Stimulated activated naive B cell treated with anti-CD40 and anti-IgM and Interleukin-4, amounts not matched to agents 10 μg/mL and 1 μg/mL and 100 μg/mL, for 72 hours (primary cell): ENCODE measurements around the gene ING5.
A peak's percentile ranks its signal among the peaks of the same experiment; 100 is the strongest.

Source experiments
- ATAC-seq, 2 donors: fragments of 150-1000 bp; cut with Tn5 transposase; replicated peaks; 2 replicates each; pipeline ENCODE4 v1.10.0; 2021; ENCODE audit warnings: moderate library complexity in 1 of 2
- DNase-seq: peaks from one replicate; pipeline ENCODE4 v3.0.0; 2021
- H3K27ac Mint-ChIP-seq: one replicate; pipeline ENCODE4 v1.8.0; 2022; ENCODE audit warnings: mild to moderate bottlenecking, mixed read lengths
- H3K27me3 Mint-ChIP-seq, 2 donors: one replicate each; pipeline ENCODE4 v1.8.0; 2022; ENCODE audit warnings: mixed read lengths in 2 of 2
- H3K36me3 Mint-ChIP-seq, 2 donors: one replicate each; pipeline ENCODE4 v1.8.0; 2022; ENCODE audit warnings: mixed read lengths in 2 of 2, mild to moderate bottlenecking in 1 of 2
- H3K4me1 Mint-ChIP-seq, 2 donors: one replicate each; pipeline ENCODE4 v1.8.0; 2022; ENCODE audit warnings: mixed read lengths in 2 of 2, mild to moderate bottlenecking in 1 of 2
- H3K4me3 Mint-ChIP-seq, 2 donors: one replicate each; pipeline ENCODE4 v1.8.0; 2022; ENCODE audit warnings: mild to moderate bottlenecking in 2 of 2, mixed read lengths in 2 of 2, moderate library complexity in 1 of 2
- H3K9me3 Mint-ChIP-seq, 2 donors: one replicate each; pipeline ENCODE4 v1.8.0; 2022; ENCODE audit warnings: mixed read lengths in 2 of 2, mild to moderate bottlenecking in 1 of 2

The ING5 gene

DNA sequence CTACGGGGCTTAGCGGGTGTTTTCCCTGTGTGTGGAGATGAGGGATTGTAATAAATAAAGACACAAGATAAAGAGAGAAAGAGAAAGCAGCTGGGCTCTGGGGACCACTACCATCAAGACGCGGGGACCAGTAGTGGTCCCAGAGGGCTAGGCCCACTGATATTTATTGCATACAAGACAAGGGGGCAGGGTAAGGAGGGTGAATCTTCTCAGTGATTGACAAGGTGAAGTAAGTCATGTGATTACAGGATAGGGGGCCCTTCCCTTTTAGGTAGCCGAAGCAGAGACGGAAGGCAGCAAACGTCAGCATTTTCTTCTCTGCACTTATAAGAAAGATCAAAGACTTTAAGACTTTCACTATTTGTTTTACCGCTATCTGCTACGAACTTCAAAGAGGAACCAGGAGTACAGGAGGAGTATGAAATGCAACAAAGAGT, 70.2 kb downstream of the ING5 start:
- Mint-ChIP-seq H3K9me3 (no peaks in the 10 kb centered on the region), H3K27ac (peak overlapping the region; percentile 89), H3K36me3 (peaks cover 2 to 3% of the 10 kb centered on the region in 2 donors), H3K4me1 (peaks cover 12 to 19% of the 10 kb centered on the region in 2 donors), H3K27me3 (peaks cover 7 to 17% of the 10 kb centered on the region in 2 donors), H3K4me3 (peak overlapping the region; percentile 66 to 75)
- DNase-seq (peak; percentile 27), ATAC-seq (peak in 1 of 2 donors; percentile 59)

DNA sequence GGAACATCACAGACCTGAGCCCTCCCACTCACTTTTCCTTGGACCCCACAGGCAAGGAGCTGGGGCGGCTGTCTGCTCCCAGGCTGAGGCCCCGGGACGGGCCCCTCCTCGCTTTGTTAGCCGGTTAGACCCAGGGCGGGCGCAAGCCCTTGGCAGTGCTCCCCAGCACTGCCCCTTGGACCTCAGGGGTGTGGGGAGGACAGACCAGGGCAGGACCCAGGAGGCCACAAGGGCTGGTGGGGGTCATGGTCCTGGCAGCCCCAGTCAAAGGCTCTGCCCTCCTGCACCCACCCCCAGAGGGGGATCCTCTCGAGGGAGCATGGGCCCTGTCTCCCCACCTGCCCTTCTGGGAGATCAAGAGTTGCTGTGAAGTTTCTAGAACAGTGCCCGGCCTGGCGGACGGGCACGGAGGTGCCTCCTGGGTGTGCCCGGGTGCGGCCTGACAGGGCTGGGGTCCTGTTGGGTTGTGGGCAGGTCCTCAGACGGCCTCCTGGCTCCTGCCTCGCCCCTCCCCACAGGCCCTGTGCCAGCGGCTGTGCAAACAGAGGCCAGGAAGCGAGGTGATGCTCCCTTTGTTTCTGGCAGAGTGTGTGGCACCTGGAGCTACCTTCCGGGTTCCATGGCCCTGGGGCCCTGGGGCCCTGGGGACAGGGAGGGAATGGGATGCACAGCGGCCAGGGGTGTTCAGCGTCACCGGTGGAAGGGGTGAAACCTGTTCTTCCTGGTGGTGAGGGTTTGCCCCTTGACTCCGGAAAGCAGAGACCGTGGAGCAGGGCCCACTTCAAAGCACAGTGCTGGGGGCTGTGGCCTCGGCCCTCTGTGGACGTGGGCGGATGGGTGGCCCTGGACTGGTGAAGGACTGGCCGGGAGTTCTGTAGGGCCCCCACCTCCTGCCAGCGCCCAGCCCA, 71.9 kb downstream of the ING5 start:
- Mint-ChIP-seq H3K9me3 (no peaks in the 10 kb centered on the region), H3K4me3 (no peak overlapping the region), H3K4me1 (peaks cover 12 to 19% of the 10 kb centered on the region in 2 donors), H3K27me3 (peaks cover 7 to 17% of the 10 kb centered on the region in 2 donors), H3K36me3 (peaks cover 2 to 3% of the 10 kb centered on the region in 2 donors), H3K27ac (no peak overlapping the region)
- no peak for ATAC-seq
- DNase-seq, result no peak

DNA sequence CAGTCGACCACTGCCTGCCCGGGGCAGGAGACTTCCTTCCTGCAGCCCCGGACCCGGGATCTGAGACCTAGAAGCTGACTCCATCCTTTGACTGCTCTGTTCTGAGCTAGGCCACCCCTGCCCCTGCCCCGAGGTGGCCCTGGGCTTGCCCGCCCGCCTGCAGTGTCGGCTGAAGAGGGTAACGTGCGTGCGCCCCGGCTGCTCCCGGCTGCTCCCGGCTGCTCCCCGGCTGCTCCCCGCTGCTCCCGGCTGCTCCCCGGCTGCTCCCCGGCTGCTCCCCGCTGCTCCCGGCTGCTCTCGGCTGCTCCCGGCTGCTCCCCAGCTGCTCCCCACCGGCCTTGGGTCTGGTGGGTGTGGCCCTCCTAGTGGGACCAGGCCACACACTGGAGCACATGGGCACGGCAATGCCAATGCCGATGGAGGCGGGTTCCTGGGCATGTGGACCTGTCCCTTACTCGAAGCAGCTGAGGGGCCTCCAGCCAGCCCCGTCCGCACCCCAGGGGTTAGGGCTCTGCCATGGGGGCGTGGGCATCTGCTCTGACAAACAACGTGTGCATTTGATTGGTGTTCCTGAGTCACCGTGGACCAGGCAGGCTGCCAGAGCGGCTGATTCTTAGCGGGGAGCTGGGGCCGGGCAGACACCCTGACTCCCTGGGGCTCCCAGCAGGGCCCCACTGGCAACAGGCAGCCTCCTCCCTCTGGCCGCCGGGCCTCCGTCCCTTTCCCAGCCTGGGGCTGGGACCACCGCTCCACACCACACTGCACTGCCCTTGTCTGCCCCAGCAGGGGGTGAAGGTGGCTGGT, 72.8 kb downstream of the ING5 start:
- Mint-ChIP-seq H3K9me3 (no peaks in the 10 kb centered on the region), H3K27me3 (peaks cover 7 to 17% of the 10 kb centered on the region in 2 donors), H3K36me3 (peaks cover 2 to 7% of the 10 kb centered on the region in 2 donors), H3K27ac (no peak overlapping the region), H3K4me1 (peaks cover 12 to 19% of the 10 kb centered on the region in 2 donors), H3K4me3 (no peak overlapping the region)
- DNase-seq, result no peak
- ATAC-seq, result no peak

DNA sequence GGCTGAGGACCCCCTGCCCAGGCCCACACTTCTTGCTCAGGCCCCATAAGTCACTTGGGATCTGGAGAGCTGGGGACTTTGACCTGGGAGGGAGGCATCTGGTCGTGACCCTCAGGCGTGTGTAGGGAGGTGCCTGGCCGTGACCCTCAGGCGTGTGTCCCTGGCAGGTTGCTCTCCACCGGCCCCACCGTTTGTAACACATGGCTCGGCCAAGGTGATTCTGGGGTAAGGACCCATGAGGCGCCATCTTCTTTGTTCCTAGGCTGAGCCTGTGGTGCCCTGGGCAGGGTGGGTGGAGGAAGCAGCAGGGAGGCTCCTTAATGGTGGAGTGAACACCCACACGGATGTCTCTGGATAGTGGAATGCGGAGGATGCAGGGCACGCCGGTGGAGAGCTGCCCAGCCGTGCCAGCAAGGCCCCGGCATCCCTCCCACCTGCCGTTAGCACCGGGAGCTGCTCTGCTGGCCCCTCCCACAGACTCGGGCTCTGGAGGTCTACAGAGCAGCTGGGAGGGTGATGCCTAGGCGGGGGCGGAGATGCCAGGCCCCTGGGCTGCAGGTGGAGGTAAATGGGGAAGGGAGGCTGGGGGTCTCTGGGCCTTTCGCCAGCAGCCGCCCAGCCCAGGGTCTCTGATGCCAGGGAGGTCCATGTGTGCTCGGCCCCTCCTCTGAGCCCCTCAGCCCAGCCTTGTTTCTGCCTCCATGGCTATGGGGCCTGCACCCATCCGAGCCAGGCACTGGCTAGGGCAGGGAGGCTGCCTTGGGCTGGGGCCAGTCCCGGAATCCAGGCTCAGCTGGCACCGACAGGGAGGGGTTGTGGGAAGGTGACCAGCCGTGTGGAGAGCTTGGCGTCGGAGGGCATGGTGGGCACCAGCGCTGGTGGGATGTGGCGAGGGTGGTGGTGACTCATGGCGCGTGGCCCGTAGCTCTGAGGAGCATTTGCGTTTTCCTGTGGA, 73.7 kb downstream of the ING5 start:
- Mint-ChIP-seq H3K27ac (peak overlapping the region; percentile 47), H3K4me3 (no peak overlapping the region), H3K9me3 (no peaks in the 10 kb centered on the region), H3K4me1 (peaks cover 12 to 19% of the 10 kb centered on the region in 2 donors), H3K36me3 (peaks cover 2 to 5% of the 10 kb centered on the region in 2 donors), H3K27me3 (peaks cover 7 to 17% of the 10 kb centered on the region in 2 donors)
- DNase-seq (no peak), ATAC-seq (no peak)

DNA sequence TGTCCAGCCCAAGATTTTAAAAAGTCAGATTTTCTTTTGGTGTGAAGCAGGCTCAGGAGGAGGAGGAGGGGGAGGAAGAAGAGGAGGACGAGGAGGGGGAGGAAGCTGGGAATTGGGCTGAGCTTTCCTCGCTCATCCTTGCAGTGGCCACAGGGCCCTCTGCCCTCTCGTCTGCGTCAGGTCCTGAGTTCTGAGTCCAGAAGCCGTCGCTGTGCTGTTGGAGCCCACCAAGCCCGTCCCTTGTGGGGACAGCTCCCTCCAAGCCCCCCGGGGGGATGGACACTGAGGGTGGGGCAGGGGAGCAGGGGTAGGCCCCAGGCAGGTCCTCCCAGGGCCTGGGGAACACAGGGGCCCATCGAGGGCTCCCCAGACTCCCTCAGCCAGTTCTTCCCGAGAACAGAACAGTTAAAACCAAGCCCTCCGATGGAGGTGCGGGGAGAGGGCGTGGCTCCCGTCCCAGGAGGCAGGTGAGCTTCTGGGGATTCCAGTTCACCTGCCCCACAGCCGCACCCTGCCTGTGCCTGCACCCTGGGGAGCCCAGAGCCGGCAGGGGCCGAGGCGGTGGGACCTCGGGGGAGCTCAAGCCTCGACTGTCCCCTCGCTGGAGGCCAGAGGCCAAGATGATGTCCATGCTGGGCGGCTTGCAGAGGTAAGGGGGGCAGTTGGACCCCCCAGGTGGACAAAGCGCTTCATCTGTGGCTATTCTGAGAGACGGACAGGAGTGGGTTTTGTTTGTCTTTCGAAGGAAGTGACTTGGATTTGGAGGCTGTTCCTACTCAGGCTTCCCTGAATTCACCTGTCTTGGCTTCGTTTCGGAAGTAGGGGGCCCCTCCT, 74.7 kb downstream of the ING5 start, which contains the start of gene GAL3ST2:
Gene GAL3ST2 (plus strand): TSS at position 487 of the 834 bp plus-strand sequence. CDS start 134 bp downstream, at position 621.
- no peak for ATAC-seq
- DNase-seq, result no peak
- H3K27ac Mint-ChIP-seq, result no peak within 1 kb of the TSS
- H3K4me1 Mint-ChIP-seq, result peaks cover 9 to 16% of the 10 kb centered on the region in 2 donors
- H3K4me3 Mint-ChIP-seq, result no peak within 1 kb of the TSS
- H3K36me3 Mint-ChIP-seq, result peaks cover 0 to 4% of the 10 kb centered on the region in 2 donors
- peaks cover 7 to 17% of the 10 kb centered on the region in 2 donors for H3K27me3 Mint-ChIP-seq
- no peaks in the 10 kb centered on the region for H3K9me3 Mint-ChIP-seq

DNA sequence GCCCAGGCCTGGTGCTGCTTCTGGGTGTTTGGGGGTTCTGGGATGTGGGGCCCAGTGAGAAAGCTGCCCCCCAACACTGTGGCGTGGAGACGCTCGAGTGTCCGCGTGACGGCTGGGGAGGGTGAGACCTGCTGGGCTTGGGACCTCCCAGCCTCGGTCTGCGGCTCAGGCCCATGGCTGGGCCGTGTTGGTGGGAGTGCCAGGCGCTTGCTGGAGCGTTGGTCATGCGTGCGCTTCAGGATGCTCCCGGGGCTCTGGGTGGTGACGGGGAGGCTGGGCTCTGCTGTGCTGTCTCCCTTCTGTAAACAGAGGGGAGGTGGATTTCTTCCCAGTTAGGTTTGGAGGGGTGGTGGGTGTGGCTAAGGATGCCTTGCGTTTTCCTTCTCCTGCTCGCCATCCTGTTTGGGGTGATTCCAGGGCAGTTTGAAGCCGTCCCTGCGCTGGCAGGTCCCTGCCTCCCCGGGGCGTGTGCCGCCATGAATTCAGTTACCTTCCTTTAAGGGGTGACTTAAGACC, 75.4 kb downstream of the ING5 start:
- no peak overlapping the region for H3K27ac Mint-ChIP-seq
- H3K27me3 Mint-ChIP-seq, result peaks cover 7 to 17% of the 10 kb centered on the region in 2 donors
- no peak overlapping the region for H3K4me3 Mint-ChIP-seq
- DNase-seq (no peak), ATAC-seq (no peak)
- H3K36me3 Mint-ChIP-seq, result peaks cover 0 to 4% of the 10 kb centered on the region in 2 donors
- peaks cover 4 to 10% of the 10 kb centered on the region in 2 donors for H3K4me1 Mint-ChIP-seq
- H3K9me3 Mint-ChIP-seq, result no peaks in the 10 kb centered on the region

DNA sequence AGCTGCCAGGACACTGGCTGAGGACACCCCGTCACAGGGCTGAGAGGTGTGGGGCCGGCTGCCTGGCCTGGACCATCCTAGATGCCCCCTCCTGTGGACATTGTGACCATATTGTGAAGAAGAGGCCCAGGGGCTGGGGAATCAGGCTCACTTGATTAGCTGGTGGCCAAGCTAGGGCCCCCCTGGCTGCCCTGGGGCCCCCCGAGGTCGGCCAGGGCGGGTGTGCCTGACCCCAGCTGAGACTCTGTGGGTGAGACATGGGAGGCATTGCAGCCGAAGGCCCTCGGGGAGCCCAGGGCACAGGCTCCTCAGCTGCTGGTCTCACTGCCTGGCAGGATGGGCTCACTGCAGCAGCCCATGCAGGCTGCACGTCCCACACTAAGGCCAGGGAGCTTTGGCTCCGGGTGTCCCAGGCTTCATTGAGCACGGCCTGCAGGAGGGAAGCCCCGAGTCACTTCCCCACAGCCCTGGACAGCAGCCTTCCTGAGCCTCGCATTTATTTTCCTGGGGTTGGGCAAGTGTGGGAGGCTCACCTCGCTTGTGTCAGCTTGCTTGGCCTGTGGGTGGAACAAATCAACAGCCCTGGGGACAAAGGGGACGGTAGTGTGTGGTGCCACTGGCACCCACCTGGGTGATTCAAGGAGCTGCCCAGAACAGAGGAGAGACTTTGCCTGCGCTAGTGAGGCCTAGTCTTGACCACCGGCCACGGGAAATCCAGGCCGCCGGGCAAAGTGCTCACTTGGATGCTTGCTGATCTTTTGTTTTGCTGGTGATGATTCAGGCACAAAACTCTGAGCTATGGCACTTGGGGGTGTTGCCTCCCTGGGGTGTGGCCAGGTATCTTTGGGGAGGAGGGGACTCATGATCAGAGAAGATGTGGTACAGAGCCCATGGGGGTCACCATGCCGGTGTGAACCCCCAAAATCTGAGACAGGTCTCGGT, 76.1 kb downstream of the ING5 start:
- Mint-ChIP-seq H3K27me3 (peaks cover 7 to 17% of the 10 kb centered on the region in 2 donors), H3K27ac (no peak overlapping the region), H3K36me3 (peaks cover 0 to 4% of the 10 kb centered on the region in 2 donors), H3K4me3 (no peak overlapping the region), H3K9me3 (no peaks in the 10 kb centered on the region), H3K4me1 (peaks cover 0 to 2% of the 10 kb centered on the region in 2 donors)
- ATAC-seq (peak in 1 of 2 donors; percentile 25), DNase-seq (no peak)
